Suppressor macrophage treated with lipopolysaccharide for 1 hour (primary cell): ENCODE results near the gene LCP1.

Experiments used
- DNase-seq, 3 donors: peaks; one replicate each; pipeline ENCODE4 v3.0.0-alpha.2; 2020 to 2022

Gene LCP1

DNA sequence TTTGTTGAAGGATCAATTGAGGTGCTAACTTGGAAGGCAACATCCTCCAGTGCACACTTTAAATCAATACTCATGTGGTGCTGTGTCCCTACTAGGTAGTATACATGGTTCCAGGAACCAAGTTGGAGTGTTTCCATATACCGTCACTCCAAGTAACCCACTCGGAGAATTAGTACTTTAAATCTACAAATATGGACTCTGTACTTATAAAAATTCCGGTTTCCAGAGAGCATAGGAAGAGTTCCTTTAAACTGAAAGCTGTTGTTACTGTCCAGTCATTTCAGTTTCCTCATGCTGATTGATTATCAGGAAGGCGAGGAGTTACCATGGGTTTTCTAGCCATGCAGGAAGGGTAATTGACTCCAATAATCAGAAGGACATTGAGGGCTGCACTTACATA lies 84.3 kb downstream of the LCP1 start:
- DNase-seq, result no peak

DNA sequence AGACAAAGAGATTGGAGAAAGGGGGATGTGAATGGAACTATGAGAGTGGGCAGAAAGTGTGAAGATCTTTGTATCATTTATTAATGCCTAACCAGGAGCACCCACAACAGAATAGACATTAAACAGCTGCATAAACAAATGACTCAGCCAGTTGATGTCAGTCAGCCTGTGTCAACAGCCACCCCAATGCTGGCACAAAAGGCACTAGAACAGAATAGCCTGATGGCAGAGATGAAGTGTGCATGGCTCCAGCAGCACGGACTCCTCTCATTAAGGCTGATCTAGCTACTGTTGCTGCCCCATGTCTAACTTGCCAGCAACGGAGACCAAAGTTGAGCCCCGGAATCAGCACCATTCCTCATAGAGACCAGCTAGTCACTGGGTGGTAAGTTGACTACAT lies 85.0 kb downstream of the LCP1 start:
- no peak for DNase-seq

DNA sequence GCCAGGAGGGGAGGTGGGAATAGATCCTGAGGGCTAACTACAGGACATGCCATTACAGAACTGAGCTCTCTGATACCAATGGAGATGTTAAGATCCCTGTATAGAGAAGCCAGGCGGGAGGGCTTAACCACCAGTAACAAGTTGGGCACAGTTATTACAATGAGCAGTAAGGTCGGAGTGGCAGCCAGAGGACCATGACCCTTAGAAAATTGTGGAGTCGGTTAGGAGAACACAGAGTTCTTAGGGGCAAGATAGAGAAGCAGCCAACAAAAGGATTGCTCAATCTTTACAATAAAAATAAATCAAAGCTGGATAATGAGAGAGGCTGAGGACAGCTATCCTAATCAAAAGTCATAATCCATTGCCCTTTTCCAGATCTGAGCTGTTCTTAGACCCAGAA lies 87.5 kb downstream of the LCP1 start:
- DNase-seq, result no peak

DNA sequence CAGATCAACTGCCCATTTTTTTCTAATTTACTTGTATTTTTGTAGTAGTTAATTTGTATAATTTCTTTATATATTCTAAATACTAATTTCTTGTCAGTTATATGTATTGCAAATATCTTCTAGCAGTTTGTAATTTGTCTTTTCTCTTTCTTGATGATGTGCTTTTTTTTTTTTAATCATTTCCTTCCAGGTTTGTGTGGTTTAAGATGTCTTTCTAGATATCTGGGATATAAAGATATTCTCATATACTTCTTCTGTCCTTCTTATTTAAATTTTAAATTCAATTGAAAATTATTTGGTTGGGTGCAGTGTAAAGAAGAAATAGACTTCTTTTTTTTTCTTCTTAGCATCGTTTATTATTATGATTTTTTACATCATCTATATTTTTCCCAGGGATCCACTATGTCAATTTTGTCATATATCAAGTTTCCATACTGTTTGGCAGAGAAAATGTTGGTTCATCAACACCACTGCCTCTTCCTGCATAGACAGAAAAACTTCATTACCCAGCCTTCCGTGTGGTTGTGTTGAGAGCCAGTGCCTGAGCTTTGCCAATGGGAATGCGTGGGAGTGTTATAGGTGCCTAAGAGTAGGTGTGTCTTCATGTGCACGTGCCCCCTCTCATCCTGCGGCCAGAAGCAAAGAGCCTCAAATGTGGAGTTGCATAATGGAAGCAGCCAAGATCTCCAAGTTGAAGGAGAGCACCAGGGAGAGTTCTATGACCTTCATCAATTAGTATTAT lies 93.0 kb downstream of the LCP1 start:
- no peak for DNase-seq

DNA sequence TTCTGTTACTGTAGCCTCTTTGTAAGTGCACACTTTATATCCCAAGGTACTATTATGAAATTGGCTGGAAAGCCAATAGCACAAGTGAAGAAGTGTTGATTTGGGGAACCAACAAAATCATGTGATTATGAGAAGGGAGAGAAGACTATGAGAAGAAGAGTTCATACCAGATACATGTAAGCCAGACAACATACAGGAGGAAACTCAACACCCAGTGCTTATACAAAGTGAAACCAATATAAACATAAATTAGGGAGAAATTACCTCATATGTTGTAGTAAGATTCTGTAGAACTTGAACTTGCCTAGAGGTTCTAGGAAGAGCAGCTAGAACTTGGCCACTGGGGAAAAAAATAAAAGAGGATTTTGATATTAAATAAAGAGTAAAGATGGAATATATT lies 94.5 kb downstream of the LCP1 start:
- peak; percentile 22 to 56 (median 54) for DNase-seq

DNA sequence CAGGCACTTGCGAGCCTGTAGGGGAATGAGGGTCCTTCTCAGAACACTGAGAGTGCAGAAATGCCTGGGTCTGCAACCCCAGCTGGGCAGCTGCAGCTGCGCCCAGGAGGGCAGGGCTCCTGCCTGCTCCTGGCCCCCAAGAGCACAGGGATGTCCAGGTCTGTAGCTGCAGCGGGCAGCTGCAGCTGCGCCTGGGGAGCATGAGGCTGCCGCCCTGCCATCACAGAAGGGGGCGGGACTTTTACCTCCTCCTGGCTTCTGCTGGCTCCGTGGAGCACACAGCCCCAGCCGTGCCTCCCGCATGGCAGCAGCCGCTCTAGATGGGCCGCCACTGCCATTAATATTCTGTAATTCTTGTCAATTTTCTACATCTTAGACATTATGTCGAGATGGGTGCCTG lies 95.0 kb downstream of the LCP1 start:
- no peak for DNase-seq

DNA sequence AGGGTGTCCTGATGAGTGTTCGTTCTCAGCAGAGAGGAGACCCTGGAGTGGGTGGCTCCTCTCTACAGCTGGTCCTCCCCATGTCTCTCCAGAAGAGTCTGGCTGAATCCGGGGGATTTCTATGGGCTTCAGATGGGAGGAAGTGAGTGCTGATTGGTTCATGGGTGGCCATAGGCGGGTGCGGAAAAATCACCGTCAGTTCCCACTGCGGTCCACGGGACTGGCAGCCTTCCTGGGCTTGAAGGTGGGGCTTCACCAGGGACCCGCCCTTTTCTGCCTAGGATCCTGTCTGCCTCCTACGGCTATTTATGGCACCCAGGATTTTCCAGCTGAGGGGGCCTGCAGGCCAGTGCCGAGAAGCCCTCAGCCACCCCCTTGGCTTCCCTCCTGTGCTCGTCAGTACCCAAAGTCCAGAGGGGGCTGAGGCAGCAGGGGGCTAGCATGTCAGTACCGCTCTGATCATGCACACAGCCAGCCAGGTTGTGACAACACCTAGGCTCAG lies 95.5 kb downstream of the LCP1 start:
- DNase-seq, result no peak

DNA sequence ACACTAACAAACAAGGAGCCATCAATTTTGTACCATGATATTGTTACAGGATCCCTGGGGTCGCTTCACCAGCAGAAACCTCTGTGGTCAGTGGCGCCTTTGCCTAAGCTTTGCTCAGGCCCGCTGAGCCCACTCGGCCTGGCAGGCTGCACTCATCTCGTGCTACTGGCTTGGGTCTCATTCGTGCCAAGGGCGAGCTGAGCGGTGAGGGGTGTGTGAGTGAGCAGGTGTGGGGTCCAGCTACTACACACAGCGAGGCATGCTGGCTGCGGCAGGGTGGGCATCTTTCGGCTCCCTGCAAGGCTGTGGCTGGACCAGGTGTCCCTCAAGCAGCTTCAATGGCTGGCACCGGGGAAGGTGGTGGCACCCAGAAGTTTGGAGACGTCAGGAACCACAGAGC lies 96.2 kb downstream of the LCP1 start:
- DNase-seq, result no peak

DNA sequence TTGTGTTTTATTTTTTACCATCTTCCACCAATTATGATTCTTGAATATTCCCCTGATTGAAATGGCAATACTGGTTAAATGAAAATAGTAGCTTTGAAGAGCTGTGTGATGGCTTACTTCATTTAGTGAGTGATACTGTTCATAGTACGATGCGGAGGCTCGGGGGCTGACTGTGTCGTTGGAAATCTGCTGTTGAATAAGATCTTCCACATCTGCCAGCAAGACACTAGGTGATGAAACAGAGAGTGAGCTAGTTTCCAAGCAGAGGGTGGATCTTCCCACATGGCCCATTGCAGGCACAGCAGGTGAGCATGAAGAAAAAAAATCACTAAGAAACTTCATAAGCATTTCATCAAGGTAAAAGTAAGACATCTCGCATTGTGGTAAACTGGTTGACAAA lies 99.7 kb downstream of the LCP1 start:
- DNase-seq, result no peak

DNA sequence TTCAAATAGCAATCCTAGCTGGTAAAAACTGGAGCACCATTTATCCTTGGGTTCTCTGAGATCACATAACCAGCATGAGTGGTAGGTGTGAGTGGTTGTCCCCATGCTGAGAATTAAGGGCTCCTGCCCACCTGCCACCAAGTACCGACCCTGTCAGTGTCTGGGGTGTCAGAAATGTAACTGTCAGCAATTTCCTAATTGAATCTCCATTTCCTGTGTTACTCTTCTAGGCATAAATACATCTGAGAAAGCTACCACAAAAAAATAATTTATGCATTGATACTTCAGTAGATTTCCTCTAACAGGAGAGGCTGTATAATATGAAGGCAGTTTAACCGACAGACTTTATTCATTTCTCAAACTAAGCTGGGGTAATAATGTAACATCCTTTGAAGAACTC lies 102.2 kb downstream of the LCP1 start:
- no peak for DNase-seq

DNA sequence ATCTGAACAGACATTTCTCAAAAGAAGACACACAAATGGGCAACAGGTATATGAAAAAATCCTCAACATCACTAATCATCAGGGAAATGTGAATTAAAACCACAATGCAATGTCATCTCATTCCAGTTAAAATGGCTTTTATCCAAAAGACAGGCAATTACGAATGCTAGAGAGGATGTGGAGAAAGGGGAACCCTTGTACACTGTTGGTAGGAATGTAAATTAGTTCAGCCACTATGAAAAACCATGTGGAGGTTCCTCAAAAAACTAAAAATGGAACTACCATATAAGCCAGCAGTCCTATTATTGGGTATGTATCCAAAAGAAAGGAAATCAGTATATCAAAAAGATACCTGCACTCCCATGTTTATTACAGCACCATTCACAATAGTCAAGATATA lies 104.7 kb downstream of the LCP1 start:
- DNase-seq, result peak; percentile 45 to 69 (median 66)

DNA sequence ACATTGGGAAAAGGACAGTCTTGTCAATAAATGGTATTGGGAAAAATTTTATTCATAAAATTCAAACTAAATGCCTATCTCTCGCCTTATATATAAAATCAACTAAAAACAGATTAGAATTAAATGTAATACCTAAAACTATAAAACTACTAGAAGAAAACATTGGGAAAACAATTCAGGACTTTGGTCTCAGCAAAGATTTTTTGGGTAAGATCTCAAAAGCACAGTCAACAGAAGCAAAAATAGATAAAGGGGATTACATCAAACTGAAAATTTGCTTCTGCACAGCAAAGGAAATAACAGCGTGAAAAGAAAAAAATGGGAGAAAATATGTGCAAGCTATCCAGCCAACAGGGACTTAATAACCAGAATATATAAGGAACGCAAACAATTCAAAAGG lies 105.2 kb downstream of the LCP1 start:
- no peak for DNase-seq
